GM12864 (cell line): Measurements from ENCODE around the gene OGFOD3.

Experiments
- DNase-seq: peaks from one replicate; pipeline ENCODE4 v3.0.0-alpha.2; 2011; ENCODE audit warnings: low read depth
- H3K4me3 ChIP-seq: 2 replicates; pipeline ENCODE4 v1.5.1; 2011; ENCODE audit warnings: mild to moderate bottlenecking, low read depth, low read length, control low read depth
- TF ChIP-seq, protein P1 (sequence below): IDR thresholded peaks from 2 replicates; pipeline ENCODE4 v1.5.1; 2011; ENCODE audit warnings: low read depth, mild to moderate bottlenecking, moderate library complexity, low read length, control low read depth, inconsistent platforms; ENCODE audit errors: missing control alignments

Gene OGFOD3

GRCh38 chr17:82339634-82340580 lies 78.5 kb downstream of the OGFOD3 start:
- TF ChIP-seq, protein P1, sequence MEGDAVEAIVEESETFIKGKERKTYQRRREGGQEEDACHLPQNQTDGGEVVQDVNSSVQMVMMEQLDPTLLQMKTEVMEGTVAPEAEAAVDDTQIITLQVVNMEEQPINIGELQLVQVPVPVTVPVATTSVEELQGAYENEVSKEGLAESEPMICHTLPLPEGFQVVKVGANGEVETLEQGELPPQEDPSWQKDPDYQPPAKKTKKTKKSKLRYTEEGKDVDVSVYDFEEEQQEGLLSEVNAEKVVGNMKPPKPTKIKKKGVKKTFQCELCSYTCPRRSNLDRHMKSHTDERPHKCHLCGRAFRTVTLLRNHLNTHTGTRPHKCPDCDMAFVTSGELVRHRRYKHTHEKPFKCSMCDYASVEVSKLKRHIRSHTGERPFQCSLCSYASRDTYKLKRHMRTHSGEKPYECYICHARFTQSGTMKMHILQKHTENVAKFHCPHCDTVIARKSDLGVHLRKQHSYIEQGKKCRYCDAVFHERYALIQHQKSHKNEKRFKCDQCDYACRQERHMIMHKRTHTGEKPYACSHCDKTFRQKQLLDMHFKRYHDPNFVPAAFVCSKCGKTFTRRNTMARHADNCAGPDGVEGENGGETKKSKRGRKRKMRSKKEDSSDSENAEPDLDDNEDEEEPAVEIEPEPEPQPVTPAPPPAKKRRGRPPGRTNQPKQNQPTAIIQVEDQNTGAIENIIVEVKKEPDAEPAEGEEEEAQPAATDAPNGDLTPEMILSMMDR: no peak
- no peak overlapping the region for H3K4me3 ChIP-seq
- no peak for DNase-seq
